Thyroid gland (tissue), 4 donors: ENCODE results near the gene ABHD12. TPM values are rescaled to one million over a fixed set of nuclear protein-coding genes. Genes with fewer than 3 reads are reported as not detected.

Source experiments
- DNase-seq, 2 donors: peaks; one replicate each; pipeline ENCODE4 v3.0.0-alpha.2; 2019
- H3K27ac ChIP-seq, 3 donors: fragments of 200-600 bp; sonication (generic); 1 replicate in 2 of 3; 2 replicates in 1 of 3; pipeline ENCODE4 v1.5.1; 2016 to 2019; ENCODE audit warnings: mild to moderate bottlenecking in 1 of 3, moderate library complexity in 1 of 3
- H3K27me3 ChIP-seq: fragments of 200-600 bp; sonication (generic); one replicate; pipeline ENCODE4 v1.5.1; 2019
- H3K36me3 ChIP-seq, 2 donors: fragments of 200-600 bp; sonication (generic); one replicate each; pipeline ENCODE4 v1.5.1; 2016 to 2019
- H3K4me1 ChIP-seq, 2 donors: fragments of 200-600 bp; sonication (generic); one replicate each; pipeline ENCODE4 v1.5.1; 2017 to 2019
- H3K4me3 ChIP-seq, 3 donors: fragments of 200-600 bp; sonication (generic); replicated peaks in 1 of 3; 1 replicate in 2 of 3; 2 replicates in 1 of 3; pipeline ENCODE4 v1.5.1; 2016; ENCODE audit warnings: mild to moderate bottlenecking in 1 of 3
- H3K9me3 ChIP-seq: fragments of 200-600 bp; sonication (generic); one replicate; pipeline ENCODE4 v1.5.1; 2017
- CTCF ChIP-seq, 6 experiments: fragments of 200-600 bp in 3 of 6; fragments of 450-650 bp in 3 of 6; sonication (generic) in 3 of 6; IDR thresholded peaks; one replicate each; pipeline ENCODE4 v1.5.1; 2016 to 2019; ENCODE audit warnings: antibody characterized with exemption in 6 of 6, mild to moderate bottlenecking in 2 of 6, inconsistent platforms in 1 of 6, moderate library complexity in 1 of 6
- POLR2A ChIP-seq, 2 donors: fragments of 450-650 bp; IDR thresholded peaks; one replicate each; pipeline ENCODE4 v1.6.1; 2017; ENCODE audit warnings: antibody characterized with exemption in 2 of 2, mild to moderate bottlenecking in 2 of 2, moderate library complexity in 1 of 2
- WGBS, 2 donors: methylation state at CpG; one replicate each; pipeline ENCODE4 v1.1.5; 2017; 5-methylcytosine and 5-hydroxymethylcytosine counted together
- intact Hi-C: fragments of 100-400 bp; cut with DNase I; formaldehyde crosslinking; loops from one replicate; pipeline ENCODE4 v1.15.1; 2023
- small RNA-seq: library from RNA; depleted of rRNA; stranded (forward); fragments of <200 nt; gene quantifications from one replicate; pipeline ENCODE3, GENCODE V24; 2016
- total RNA-seq, 4 donors: library from RNA; depleted of rRNA; stranded (reverse); fragments of >200 nt; gene quantifications; one replicate each; pipeline ENCODE4 v1.2.3, GENCODE V29; 2016

The ABHD12 gene
- total RNA-seq, 4 donors from 2014 or later, result 103 to 212 (median 179) TPM

- Histone ChIP-seq H3K9me3 (no peaks in the 10 kb centered on the region), H3K36me3 (no peaks in the 10 kb centered on the region), H3K27ac (peak overlapping the region; percentile 93 to 97 (median 93)), H3K27me3 (no peaks in the 10 kb centered on the region), H3K4me1 (peaks cover 53 to 69% of the 10 kb centered on the region in 2 donors), H3K4me3 (no peak overlapping the region)
- DNase-seq, result no peak
- no peak for TF ChIP-seq POLR2A (IDR thresholded peaks at IDR 0.05)
- TF ChIP-seq CTCF (IDR thresholded peaks at IDR 0.05), result no peak
- WGBS, 2 donors, result 84 to 90% methylated on average over 6 of the region's 6 CpGs
- intact Hi-C loops, result no loop called here
These were observed 138.4 kb downstream of the ABHD12 start for GRCh38 chr20:25252230-25252651.

GRCh38 chr20:25251558-25251957, 139.1 kb downstream of the ABHD12 start:
- TF ChIP-seq POLR2A (IDR thresholded peaks at IDR 0.05), result no peak
- TF ChIP-seq CTCF (IDR thresholded peaks at IDR 0.05), result no peak
- no peak for DNase-seq
- Histone ChIP-seq H3K9me3 (no peaks in the 10 kb centered on the region), H3K4me1 (peaks cover 57 to 65% of the 10 kb centered on the region in 2 donors), H3K4me3 (no peak overlapping the region), H3K36me3 (no peaks in the 10 kb centered on the region), H3K27ac (peak overlapping the region in 2 of 3 donors; percentile 34 to 93), H3K27me3 (no peaks in the 10 kb centered on the region)
- WGBS, 2 donors, result 74 to 83% methylated on average over 4 of the region's 4 CpGs
- intact Hi-C loops, result no loop called here

DNA sequence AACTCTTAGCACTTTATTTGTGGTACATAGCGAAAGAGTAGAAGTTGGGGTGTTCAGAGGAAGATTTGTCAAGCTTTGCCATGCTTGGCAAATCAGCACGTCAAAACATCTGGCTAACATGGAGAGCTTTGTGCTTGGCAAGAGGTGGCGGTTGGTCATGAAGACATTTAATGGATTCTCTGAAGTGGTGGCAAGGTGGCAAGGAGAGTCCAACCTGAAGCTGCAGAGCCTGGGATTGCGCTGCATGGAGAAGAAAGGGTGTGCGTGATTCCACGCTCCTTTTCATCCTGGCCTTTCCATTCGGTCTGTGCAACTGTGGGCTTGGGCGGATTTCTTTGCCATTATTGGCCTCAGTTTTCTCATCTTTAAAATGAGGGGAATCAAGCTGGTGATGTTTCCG, 139.6 kb downstream of the ABHD12 start:
- no peaks in the 10 kb centered on the region for H3K27me3 ChIP-seq
- intact Hi-C loops, result no loop called here
- no peak for DNase-seq
- 92 to 93% methylated on average over 9 of the region's 9 CpGs for WGBS, 2 donors
- TF ChIP-seq POLR2A (IDR thresholded peaks at IDR 0.05), result no peak
- no peak for TF ChIP-seq CTCF (IDR thresholded peaks at IDR 0.05)
- H3K4me1 ChIP-seq, result peaks cover 54 to 59% of the 10 kb centered on the region in 2 donors
- no peaks in the 10 kb centered on the region for H3K36me3 ChIP-seq
- H3K27ac ChIP-seq, result no peak overlapping the region
- H3K4me3 ChIP-seq, result no peak overlapping the region
- no peaks in the 10 kb centered on the region for H3K9me3 ChIP-seq

GRCh38 chr20:25250508-25250907, 140.1 kb downstream of the ABHD12 start:
- Histone ChIP-seq H3K36me3 (no peaks in the 10 kb centered on the region), H3K9me3 (no peaks in the 10 kb centered on the region), H3K27me3 (no peaks in the 10 kb centered on the region), H3K4me1 (peaks cover 49 to 54% of the 10 kb centered on the region in 2 donors), H3K27ac (no peak overlapping the region), H3K4me3 (no peak overlapping the region)
- 84 to 85% methylated on average over 3 of the region's 3 CpGs for WGBS, 2 donors
- no peak for TF ChIP-seq CTCF (IDR thresholded peaks at IDR 0.05)
- TF ChIP-seq POLR2A (IDR thresholded peaks at IDR 0.05), result no peak
- no peak for DNase-seq
- intact Hi-C loops, result no loop called here

Small RNA genes within 50 kb of the gene (small RNA-seq; reads per million reads assigned to genes)
- not detected for gene AL121772.2

Other genes starting within 250 kb of the ABHD12 start
- gene ENTPD6, start 195.1 kb downstream of the ABHD12 start, total RNA-seq, result 10 to 100 TPM; 51.6 to 75.6 (median 64.9) TPM
- gene PYGB, start 142.8 kb downstream of the ABHD12 start, total RNA-seq, result 100 to 1,000 TPM in 1 of 4 donors, 10 to 100 TPM in 3; 83.2 to 141 (median 94.6) TPM
- gene GINS1, start 16.8 kb upstream of the ABHD12 start, total RNA-seq, result 1 to 10 TPM in 1 of 4 donors, under 1 TPM in 2, not detected in 1; 0.44 to 1.5 (median 0.89) TPM
- gene NINL, start 194.7 kb upstream of the ABHD12 start, total RNA-seq, result 10 to 100 TPM; 18.3 to 37.8 (median 23.5) TPM
- gene NANP, start 233.2 kb upstream of the ABHD12 start, total RNA-seq, result 1 to 10 TPM; 4.7 to 8.5 (median 6.9) TPM